PC-3 (cell line): ENCODE results near the gene PANK1. TPM values are rescaled to one million over a fixed set of nuclear protein-coding genes. Genes with fewer than 3 reads are reported as not detected.
A peak's percentile ranks its signal among the peaks of the same experiment; 100 is the strongest.
"Not testable (repeated sequence)": the region's sequence is repeated elsewhere in the genome, so short reads cannot be mapped to it uniquely, and the experiment has no call there.

Experiments used
- ATAC-seq: fragments of 200-7000 bp; cut with Tn5 transposase; 2 replicates; pipeline ENCODE4 v1.9.1; 2020; ENCODE audit warnings: mild to moderate bottlenecking, moderate library complexity
- BruUV-seq: library from RNA; stranded (reverse); fragments of 400-500 nt; replicated peaks from 2 replicates; lab custom pipeline; 2021; lab: Mats Ljungman, UMichigan
- CTCF ChIA-PET: fragments of 300-600 bp; sonication (Branson Sonifier 250); formaldehyde crosslinking; loops from one replicate; lab custom pipeline; 2022; ENCODE audit warnings: antibody characterized with exemption; lab: Charles Lee
- POLR2A ChIA-PET: fragments of 300-600 bp; sonication (Branson Sonifier 250); formaldehyde crosslinking; loops from one replicate; lab custom pipeline; 2022; ENCODE audit warnings: antibody characterized with exemption; ENCODE audit not compliant: unreplicated experiment; lab: Charles Lee
- DNase-seq: peaks from one replicate; pipeline ENCODE4 v3.0.0-alpha.2; 2015
- H2AFZ ChIP-seq: fragments of 300-600 bp; sonication (generic); 2 replicates; pipeline ENCODE4 v1.6.0; 2016; ENCODE audit warnings: antibody characterized with exemption, low read length
- H3F3A ChIP-seq: fragments of 300-600 bp; sonication (generic); one replicate; pipeline ENCODE4 v1.6.0; 2017; ENCODE audit warnings: antibody characterized with exemption, low read length, control low read depth, mild to moderate bottlenecking; ENCODE audit not compliant: unreplicated experiment
- H3K27ac ChIP-seq: fragments of 300-600 bp; sonication (generic); 2 replicates; pipeline ENCODE4 v1.5.1; 2016; ENCODE audit warnings: mild to moderate bottlenecking, low read length
- H3K27me3 ChIP-seq: fragments of 300-600 bp; sonication (generic); 2 replicates; pipeline ENCODE4 v1.6.1; 2016; ENCODE audit warnings: low read length, mixed read lengths
- H3K36me3 ChIP-seq: fragments of 300-600 bp; sonication (generic); 2 replicates; pipeline ENCODE4 v1.6.1; 2016; ENCODE audit warnings: low read depth, mixed run types, low read length, mixed read lengths
- H3K4me1 ChIP-seq: fragments of 300-600 bp; sonication (generic); 2 replicates; pipeline ENCODE4 v1.5.1; 2016; ENCODE audit warnings: low read length; ENCODE audit not compliant: insufficient read depth
- H3K4me2 ChIP-seq: fragments of 300-600 bp; sonication (generic); 2 replicates; pipeline ENCODE4 v1.6.0; 2016; ENCODE audit warnings: low read length
- H3K4me3 ChIP-seq: fragments of 300-600 bp; sonication (generic); 2 replicates; pipeline ENCODE4 v1.5.1; 2016; ENCODE audit warnings: mild to moderate bottlenecking, low read length, mixed read lengths
- H3K79me2 ChIP-seq: fragments of 300-600 bp; sonication (generic); 2 replicates; pipeline ENCODE4 v1.6.1; 2017; ENCODE audit warnings: low read length, mixed read lengths
- H3K9ac ChIP-seq: fragments of 300-600 bp; sonication (generic); 2 replicates; pipeline ENCODE4 v1.6.0; 2016; ENCODE audit warnings: mild to moderate bottlenecking, low read length
- H3K9me2 ChIP-seq: fragments of 300-600 bp; sonication (generic); replicated peaks from 2 replicates; pipeline ENCODE4 v1.6.1; 2016; ENCODE audit warnings: mixed run types, low read length, mixed read lengths
- H3K9me3 ChIP-seq: fragments of 300-600 bp; sonication (generic); 2 replicates; pipeline ENCODE4 v1.6.1; 2016; ENCODE audit warnings: low read length, mixed read lengths
- H4K20me1 ChIP-seq: fragments of 300-600 bp; sonication (generic); 2 replicates; pipeline ENCODE4 v1.6.1; 2016; ENCODE audit warnings: low read length, mixed read lengths
- CTCF ChIP-seq: fragments of 300-600 bp; sonication (generic); conservative IDR thresholded peaks from 2 replicates; pipeline ENCODE4 v1.5.1; 2017; ENCODE audit warnings: antibody characterized with exemption, low read depth, mild to moderate bottlenecking, low read length
- EZH2 ChIP-seq: fragments of 300-600 bp; sonication (generic); IDR thresholded peaks from one replicate; pipeline ENCODE4 v1.6.1; 2017; ENCODE audit warnings: antibody characterized with exemption, mild to moderate bottlenecking, low read length; ENCODE audit not compliant: unreplicated experiment
- EZH2phosphoT487 ChIP-seq: fragments of 300-600 bp; sonication (generic); IDR thresholded peaks from 2 replicates; pipeline ENCODE4 v1.6.1; 2018; ENCODE audit warnings: mild to moderate bottlenecking, antibody characterized with exemption, low read length, borderline replicate concordance
- intact Hi-C: fragments of 100-400 bp; cut with micrococcal nuclease; formaldehyde crosslinking; loops from 2 replicates; pipeline ENCODE4 v1.9.0; 2023
- total RNA-seq: library from RNA; depleted of rRNA; stranded (reverse); fragments of >200 nt; gene quantifications from 2 replicates; pipeline ENCODE4 v1.2.3, GENCODE V29; 2014

The PANK1 gene
- total RNA-seq, 1 experiment from 2014 or later, result 3.9 TPM

DNA sequence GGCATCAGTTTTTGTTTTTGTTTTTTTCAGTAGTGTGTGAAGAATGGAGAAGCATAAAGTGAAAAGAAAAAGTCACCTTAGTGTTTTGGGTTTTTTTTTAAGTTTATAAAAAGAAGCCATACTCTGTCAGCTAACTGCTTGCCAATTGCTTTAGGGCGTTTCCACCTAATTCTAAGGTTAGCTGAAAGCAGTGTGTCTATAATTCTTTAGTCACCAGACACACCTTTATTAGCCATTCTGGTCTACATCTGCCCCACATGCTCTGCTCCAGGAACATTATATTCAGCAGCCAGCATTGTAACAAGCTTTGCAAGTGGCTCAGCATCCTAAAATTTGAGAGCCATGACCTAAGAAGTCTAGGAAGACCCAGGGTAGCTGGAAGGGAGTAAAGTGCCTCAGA is 95.5 kb downstream of the PANK1 start:
- H3K4me2 ChIP-seq, result peak overlapping the region; percentile 41; the same call in 1 of the 2 replicates
- ChIA-PET POLR2A (interaction anchor here (1.0 kb wide), 1 partner anchor 9 kb away, joined by 18 read pairs; no protein-coding TSS in a partner anchor), CTCF (interaction anchor here (0.9 kb wide), 1 partner anchor 83 kb away, joined by 6 read pairs; no protein-coding TSS in a partner anchor)

DNA sequence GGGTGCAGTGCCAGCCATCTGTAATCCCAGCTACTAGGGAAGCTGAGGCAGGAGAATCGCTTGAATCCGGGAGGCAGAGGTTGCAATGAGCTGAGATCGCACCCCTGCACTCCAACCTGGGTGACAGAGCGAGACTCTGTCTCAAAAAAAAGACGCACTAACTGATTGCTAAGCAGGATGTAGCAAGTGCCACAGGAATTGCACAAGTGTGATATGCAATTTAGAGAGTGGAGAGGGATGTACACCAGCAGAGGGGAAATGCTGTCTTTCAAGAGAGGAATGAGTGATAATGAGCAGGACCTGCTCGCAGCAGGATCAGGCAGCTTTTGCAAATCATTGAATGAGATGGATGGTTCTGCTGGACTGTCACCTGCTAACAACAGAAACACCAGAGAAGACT is 96.4 kb downstream of the PANK1 start:
- no peaks in the 10 kb centered on the region for H3K27me3 ChIP-seq
- no peak overlapping the region for H3K4me2 ChIP-seq
- intact Hi-C loops, result no loop called here
- H3K27ac ChIP-seq, result no peak overlapping the region
- POLR2A ChIA-PET, result no interaction called here
- TF ChIP-seq CTCF, result no peak
- TF ChIP-seq EZH2phosphoT487, result no peak
- no peak for TF ChIP-seq EZH2
- H3F3A ChIP-seq, result no peaks in the 10 kb centered on the region
- no peaks in the 10 kb centered on the region for H3K79me2 ChIP-seq
- H3K4me3 ChIP-seq, result no peak overlapping the region
- no peak overlapping the region for H3K9ac ChIP-seq
- H3K9me3 ChIP-seq, result no peaks in the 10 kb centered on the region
- no peaks in the 10 kb centered on the region for H4K20me1 ChIP-seq
- CTCF ChIA-PET, result no interaction called here
- H3K36me3 ChIP-seq, result no peaks in the 10 kb centered on the region
- DNase-seq (no peak), ATAC-seq (no peak)
- H3K4me1 ChIP-seq, result peaks cover 26% of the 10 kb centered on the region
- H3K9me2 ChIP-seq, result no peaks in the 10 kb centered on the region
- no peak overlapping the region for H2AFZ ChIP-seq
- no TSS peak for BruUV-seq

More for the DNA sequence above, 95.5 kb downstream of the PANK1 start:
- no peaks in the 10 kb centered on the region for H3K36me3 ChIP-seq
- H2AFZ ChIP-seq, result no peak overlapping the region
- no peak overlapping the region for H3K9ac ChIP-seq
- no peaks in the 10 kb centered on the region for H3K9me2 ChIP-seq
- no peaks in the 10 kb centered on the region for H3K9me3 ChIP-seq
- H3K4me1 ChIP-seq, result peaks cover 33% of the 10 kb centered on the region
- intact Hi-C loops, result no loop called here
- no peaks in the 10 kb centered on the region for H3K79me2 ChIP-seq
- no TSS peak for BruUV-seq
- no peaks in the 10 kb centered on the region for H3F3A ChIP-seq
- H3K4me3 ChIP-seq, result no peak overlapping the region
- peak; percentile 85 for ATAC-seq
- TF ChIP-seq EZH2phosphoT487 (no peak), EZH2 (no peak), CTCF (no peak)
- H3K27me3 ChIP-seq, result no peaks in the 10 kb centered on the region
- peak; percentile 81 for DNase-seq
- no peaks in the 10 kb centered on the region for H4K20me1 ChIP-seq
- peak overlapping the region; percentile 57 for H3K27ac ChIP-seq

GRCh38 chr10:89547853-89548513 is 97.1 kb downstream of the PANK1 start:
- BruUV-seq, result no TSS peak
- ChIA-PET POLR2A (no interaction called here), CTCF (no interaction called here)
- Histone ChIP-seq H3K9me3 (no peaks in the 10 kb centered on the region), H3K27me3 (no peaks in the 10 kb centered on the region), H4K20me1 (no peaks in the 10 kb centered on the region), H3K79me2 (no peaks in the 10 kb centered on the region), H3F3A (no peaks in the 10 kb centered on the region), H3K27ac (no peak overlapping the region), H3K9ac (no peak overlapping the region), H2AFZ (no peak overlapping the region), H3K4me2 (no peak overlapping the region), H3K36me3 (no peaks in the 10 kb centered on the region), H3K4me3 (no peak overlapping the region), H3K9me2 (no peaks in the 10 kb centered on the region), H3K4me1 (peaks cover 20% of the 10 kb centered on the region)
- DNase-seq, result no peak
- TF ChIP-seq CTCF (no peak), EZH2phosphoT487 (no peak), EZH2 (no peak)
- intact Hi-C loops, result no loop called here
- no peak for ATAC-seq

- H3K27me3 ChIP-seq, H3K9ac ChIP-seq, H3K79me2 ChIP-seq, CTCF ChIA-PET, H4K20me1 ChIP-seq, H3K4me2 ChIP-seq, H2AFZ ChIP-seq, POLR2A ChIA-PET, H3K9me2 ChIP-seq, BruUV-seq, DNase-seq, H3K36me3 ChIP-seq, H3K27ac ChIP-seq, ATAC-seq, H3K4me3 ChIP-seq, intact Hi-C loops, H3F3A ChIP-seq, H3K9me3 ChIP-seq: not testable (repeated sequence)
- H3K4me1 ChIP-seq, result peaks cover 13% of the 10 kb centered on the region
These were observed 98.4 kb downstream of the PANK1 start for GRCh38 chr10:89546651-89547050.
